ENCODE measurements around the gene BCCIP. TPM values are rescaled to one million over a fixed set of nuclear protein-coding genes. Genes with fewer than 3 reads are reported as not detected.

Gene BCCIP
- total RNA-seq, 1 experiment from 2014 or later, result 159 TPM

- no peak for DNase-seq (ENCODE audit: low read depth, low spot score)
- H3K4me1 ChIP-seq (ENCODE audit: control insufficient read depth in 1 of 2, insufficient read depth in 2 of 2, low read length in 2 of 2), result no peaks in the 10 kb centered on the region
- H3K9me2 ChIP-seq (ENCODE audit: insufficient read depth), result no peaks in the 10 kb centered on the region
- RAD21 ChIA-PET (ENCODE audit: low non-redundant PET in 1 of 2, low total read pairs in 2 of 2, uncharacterized antibody in 2 of 2, unreplicated experiment in 2 of 2), result no interaction called here
- peaks cover 3% of the 10 kb centered on the region; the same call in 1 of the 2 replicates for H4K20me1 ChIP-seq (ENCODE audit: insufficient read depth)
- H3K27me3 ChIP-seq (ENCODE audit: insufficient read depth, low read length), result no peaks in the 10 kb centered on the region
- no peak overlapping the region for H3K27ac ChIP-seq (ENCODE audit: low read depth, low read length)
- no TSS peak for BruUV-seq (replicated peaks)
- ATAC-seq, result no peak
- POLR2A ChIA-PET, result no interaction called here
- H2AFZ ChIP-seq (ENCODE audit: low read depth, low read length, poor library complexity, severe bottlenecking), result no peak overlapping the region
- peaks cover 1% of the 10 kb centered on the region; the same call in 1 of the 2 replicates for H3K79me2 ChIP-seq (ENCODE audit: insufficient read depth, low read length)
- intact Hi-C loops (cut with micrococcal nuclease), result no loop called here
- peaks cover 49 to 54% of the 10 kb centered on the region in 2 experiments for H3K36me3 ChIP-seq (ENCODE audit: control insufficient read depth in 1 of 2, insufficient read depth in 2 of 2, low read length in 2 of 2)
- no peak overlapping the region for H3K4me3 ChIP-seq (replicated peaks in 1 of 2; ENCODE audit: low read depth in 1 of 2, low read length in 2 of 2)
- H3K9me3 ChIP-seq (ENCODE audit: control insufficient read depth in 1 of 2, insufficient read depth in 1 of 2, low read depth in 1 of 2, low read length in 2 of 2), result no peaks in the 10 kb centered on the region
- no peak overlapping the region for H3K4me2 ChIP-seq (ENCODE audit: low read length)
- TF ChIP-seq CEBPB (IDR thresholded peaks at IDR 0.05; ENCODE audit: low read depth) (no peak), ZNF274 (IDR thresholded peaks at IDR 0.05; ENCODE audit: low read depth, low read length) (no peak), TCF7L2 (IDR thresholded peaks at IDR 0.05; ENCODE audit: borderline replicate concordance, extremely low read depth, insufficient read depth, insufficient read length) (no peak), ZBTB33 (IDR thresholded peaks at IDR 0.05; ENCODE audit: extremely low read depth, insufficient replicate concordance, low read length) (no peak), POLR2A (IDR thresholded peaks at IDR 0.05; ENCODE audit: borderline replicate concordance, extremely low read depth, insufficient read depth, insufficient read length) (no peak), CBX3 (IDR thresholded peaks at IDR 0.05; ENCODE audit: low read depth) (no peak), YY1 (IDR thresholded peaks at IDR 0.05; ENCODE audit: extremely low read depth, insufficient replicate concordance, low read depth, low read length) (no peak), POLR2AphosphoS5 (IDR thresholded peaks at IDR 0.05; ENCODE audit: low read depth, low read length) (no peak), SIN3A (IDR thresholded peaks at IDR 0.05; ENCODE audit: low read depth) (no peak), JUND (IDR thresholded peaks at IDR 0.05) (no peak), FOSL1 (IDR thresholded peaks at IDR 0.05; ENCODE audit: low read depth) (no peak), CTCF (IDR thresholded peaks at IDR 0.05 in 2 of 3, conservative IDR thresholded peaks at IDR 0.05 in 1 of 3; ENCODE audit: borderline replicate concordance in 1 of 3, insufficient read depth in 1 of 3, low read depth in 2 of 3, low read length in 2 of 3) (no peak), SP1 (IDR thresholded peaks at IDR 0.05; ENCODE audit: low read depth) (no peak), ZFX (IDR thresholded peaks at IDR 0.05) (no peak)
- TF ChIP-seq, protein P1, sequence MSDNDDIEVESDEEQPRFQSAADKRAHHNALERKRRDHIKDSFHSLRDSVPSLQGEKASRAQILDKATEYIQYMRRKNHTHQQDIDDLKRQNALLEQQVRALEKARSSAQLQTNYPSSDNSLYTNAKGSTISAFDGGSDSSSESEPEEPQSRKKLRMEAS (IDR thresholded peaks at IDR 0.05), result no peak
- TF ChIP-seq, protein P2, sequence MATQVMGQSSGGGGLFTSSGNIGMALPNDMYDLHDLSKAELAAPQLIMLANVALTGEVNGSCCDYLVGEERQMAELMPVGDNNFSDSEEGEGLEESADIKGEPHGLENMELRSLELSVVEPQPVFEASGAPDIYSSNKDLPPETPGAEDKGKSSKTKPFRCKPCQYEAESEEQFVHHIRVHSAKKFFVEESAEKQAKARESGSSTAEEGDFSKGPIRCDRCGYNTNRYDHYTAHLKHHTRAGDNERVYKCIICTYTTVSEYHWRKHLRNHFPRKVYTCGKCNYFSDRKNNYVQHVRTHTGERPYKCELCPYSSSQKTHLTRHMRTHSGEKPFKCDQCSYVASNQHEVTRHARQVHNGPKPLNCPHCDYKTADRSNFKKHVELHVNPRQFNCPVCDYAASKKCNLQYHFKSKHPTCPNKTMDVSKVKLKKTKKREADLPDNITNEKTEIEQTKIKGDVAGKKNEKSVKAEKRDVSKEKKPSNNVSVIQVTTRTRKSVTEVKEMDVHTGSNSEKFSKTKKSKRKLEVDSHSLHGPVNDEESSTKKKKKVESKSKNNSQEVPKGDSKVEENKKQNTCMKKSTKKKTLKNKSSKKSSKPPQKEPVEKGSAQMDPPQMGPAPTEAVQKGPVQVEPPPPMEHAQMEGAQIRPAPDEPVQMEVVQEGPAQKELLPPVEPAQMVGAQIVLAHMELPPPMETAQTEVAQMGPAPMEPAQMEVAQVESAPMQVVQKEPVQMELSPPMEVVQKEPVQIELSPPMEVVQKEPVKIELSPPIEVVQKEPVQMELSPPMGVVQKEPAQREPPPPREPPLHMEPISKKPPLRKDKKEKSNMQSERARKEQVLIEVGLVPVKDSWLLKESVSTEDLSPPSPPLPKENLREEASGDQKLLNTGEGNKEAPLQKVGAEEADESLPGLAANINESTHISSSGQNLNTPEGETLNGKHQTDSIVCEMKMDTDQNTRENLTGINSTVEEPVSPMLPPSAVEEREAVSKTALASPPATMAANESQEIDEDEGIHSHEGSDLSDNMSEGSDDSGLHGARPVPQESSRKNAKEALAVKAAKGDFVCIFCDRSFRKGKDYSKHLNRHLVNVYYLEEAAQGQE (IDR thresholded peaks at IDR 0.05; ENCODE audit: low read depth), result no peak
- no peak overlapping the region for H3K9ac ChIP-seq (ENCODE audit: low read length)
- CTCF ChIA-PET, result no interaction called here
Measured at GRCh38 chr10:125840955-125841354, 17.6 kb downstream of the BCCIP start.

Data from HCT116 (cell line).